Loucy (cell line): ENCODE results near the gene GOLGA7B.
A peak's percentile ranks its signal among the peaks of the same experiment; 100 is the strongest.

Source experiments
- H2AFZ ChIP-seq: fragments of 200-600 bp; sonication (generic); 2 replicates; pipeline ENCODE4 v1.6.0; 2016; ENCODE audit warnings: antibody characterized with exemption, mild to moderate bottlenecking, low read length, moderate library complexity
- H3F3A ChIP-seq: fragments of 200-600 bp; 2 replicates; pipeline ENCODE4 v1.6.0; 2016; ENCODE audit warnings: antibody characterized with exemption, low read depth, mild to moderate bottlenecking
- H3K27me3 ChIP-seq: fragments of 200-600 bp; sonication (generic); 2 replicates; pipeline ENCODE4 v1.6.1; 2014; ENCODE audit warnings: low read length, mild to moderate bottlenecking; ENCODE audit not compliant: insufficient read depth, poor library complexity, severe bottlenecking
- H3K36me3 ChIP-seq: fragments of 200-600 bp; sonication (generic); 2 replicates; pipeline ENCODE4 v1.6.1; 2016; ENCODE audit warnings: low read length; ENCODE audit not compliant: insufficient read depth
- H3K4me1 ChIP-seq: fragments of 200-600 bp; sonication (generic); 2 replicates; pipeline ENCODE4 v1.5.1; 2014; ENCODE audit warnings: low read length, mild to moderate bottlenecking; ENCODE audit not compliant: insufficient read depth, poor library complexity, severe bottlenecking
- H3K4me2 ChIP-seq: fragments of 200-600 bp; sonication (generic); 2 replicates; pipeline ENCODE4 v1.6.0; 2014; ENCODE audit warnings: antibody characterized with exemption, low read length, low read depth, mild to moderate bottlenecking; ENCODE audit not compliant: poor library complexity, severe bottlenecking
- H3K4me3 ChIP-seq: fragments of 200-600 bp; sonication (generic); 2 replicates; pipeline ENCODE4 v1.5.1; 2014; ENCODE audit warnings: low read length, mild to moderate bottlenecking, mixed read lengths; ENCODE audit not compliant: poor library complexity, severe bottlenecking
- H3K79me2 ChIP-seq: fragments of 200-600 bp; sonication (generic); 2 replicates; pipeline ENCODE4 v1.6.1; 2014; ENCODE audit warnings: low read length; ENCODE audit not compliant: insufficient read depth
- H3K9ac ChIP-seq: fragments of 200-600 bp; sonication (generic); 2 replicates; pipeline ENCODE4 v1.6.0; 2014; ENCODE audit warnings: mild to moderate bottlenecking, low read depth, low read length, moderate library complexity; ENCODE audit not compliant: poor library complexity, severe bottlenecking
- H3K9me2 ChIP-seq: fragments of 200-600 bp; sonication (generic); replicated peaks from 2 replicates; pipeline ENCODE4 v1.6.1; 2016; ENCODE audit warnings: low read depth, low read length, mixed read lengths
- H3K9me3 ChIP-seq: fragments of 200-600 bp; sonication (generic); 2 replicates; pipeline ENCODE4 v1.6.1; 2014; ENCODE audit warnings: mild to moderate bottlenecking, antibody characterized with exemption, low read length, low read depth; ENCODE audit not compliant: insufficient read depth
- H4K20me1 ChIP-seq: fragments of 200-600 bp; sonication (generic); 2 replicates; pipeline ENCODE4 v1.6.0; 2014; ENCODE audit warnings: antibody characterized with exemption, low read length, mild to moderate bottlenecking; ENCODE audit not compliant: insufficient read depth, poor library complexity, severe bottlenecking
- EZH2phosphoT487 ChIP-seq: fragments of 200-600 bp; IDR thresholded peaks from 2 replicates; pipeline ENCODE4 v1.6.1; 2018; ENCODE audit warnings: antibody characterized with exemption, mild to moderate bottlenecking, moderate library complexity, borderline replicate concordance
- TF ChIP-seq, protein P1 (sequence below): fragments of 200-600 bp; sonication (generic); conservative IDR thresholded peaks from 2 replicates; pipeline ENCODE4 v1.5.1; 2014; ENCODE audit warnings: mild to moderate bottlenecking, antibody characterized with exemption, low read length

The GOLGA7B gene

GRCh38 chr10:97849687-97850402 is at the start of gene GOLGA7B:
TSS of gene GOLGA7B (plus strand) at chr10:97849843. CDS start at chr10:97850304, 461 bp downstream.
- Histone ChIP-seq H3K79me2 (no peaks in the 10 kb centered on the region), H3K27me3 (no peaks in the 10 kb centered on the region), H2AFZ (peak within 1 kb of the TSS; percentile 74), H3K36me3 (no peaks in the 10 kb centered on the region), H4K20me1 (no peaks in the 10 kb centered on the region), H3K4me2 (peak within 1 kb of the TSS; percentile 72), H3K9me3 (no peaks in the 10 kb centered on the region), H3K9ac (no peak within 1 kb of the TSS), H3K4me1 (peaks cover 5% of the 10 kb centered on the region), H3K4me3 (peak within 1 kb of the TSS; percentile 73), H3K9me2 (no peaks in the 10 kb centered on the region), H3F3A (no peaks in the 10 kb centered on the region)
- TF ChIP-seq, protein P1, sequence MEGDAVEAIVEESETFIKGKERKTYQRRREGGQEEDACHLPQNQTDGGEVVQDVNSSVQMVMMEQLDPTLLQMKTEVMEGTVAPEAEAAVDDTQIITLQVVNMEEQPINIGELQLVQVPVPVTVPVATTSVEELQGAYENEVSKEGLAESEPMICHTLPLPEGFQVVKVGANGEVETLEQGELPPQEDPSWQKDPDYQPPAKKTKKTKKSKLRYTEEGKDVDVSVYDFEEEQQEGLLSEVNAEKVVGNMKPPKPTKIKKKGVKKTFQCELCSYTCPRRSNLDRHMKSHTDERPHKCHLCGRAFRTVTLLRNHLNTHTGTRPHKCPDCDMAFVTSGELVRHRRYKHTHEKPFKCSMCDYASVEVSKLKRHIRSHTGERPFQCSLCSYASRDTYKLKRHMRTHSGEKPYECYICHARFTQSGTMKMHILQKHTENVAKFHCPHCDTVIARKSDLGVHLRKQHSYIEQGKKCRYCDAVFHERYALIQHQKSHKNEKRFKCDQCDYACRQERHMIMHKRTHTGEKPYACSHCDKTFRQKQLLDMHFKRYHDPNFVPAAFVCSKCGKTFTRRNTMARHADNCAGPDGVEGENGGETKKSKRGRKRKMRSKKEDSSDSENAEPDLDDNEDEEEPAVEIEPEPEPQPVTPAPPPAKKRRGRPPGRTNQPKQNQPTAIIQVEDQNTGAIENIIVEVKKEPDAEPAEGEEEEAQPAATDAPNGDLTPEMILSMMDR: no peak
- TF ChIP-seq EZH2phosphoT487: no peak

GRCh38 chr10:97800474-97800873 is 49.2 kb upstream of the GOLGA7B start:
- H3K79me2 ChIP-seq: no peaks in the 10 kb centered on the region
- H3K4me1 ChIP-seq: peaks cover 9% of the 10 kb centered on the region
- H2AFZ ChIP-seq: no peak overlapping the region
- no peaks in the 10 kb centered on the region for H4K20me1 ChIP-seq
- H3K36me3 ChIP-seq: no peaks in the 10 kb centered on the region
- no peaks in the 10 kb centered on the region for H3K27me3 ChIP-seq
- TF ChIP-seq EZH2phosphoT487: no peak
- TF ChIP-seq, protein P1: no peak
- no peaks in the 10 kb centered on the region for H3F3A ChIP-seq
- no peaks in the 10 kb centered on the region for H3K9me2 ChIP-seq
- no peak overlapping the region for H3K4me3 ChIP-seq
- no peak overlapping the region for H3K9ac ChIP-seq
- no peaks in the 10 kb centered on the region; the same call in 1 of the 2 replicates for H3K9me3 ChIP-seq
- H3K4me2 ChIP-seq: no peak overlapping the region

DNA sequence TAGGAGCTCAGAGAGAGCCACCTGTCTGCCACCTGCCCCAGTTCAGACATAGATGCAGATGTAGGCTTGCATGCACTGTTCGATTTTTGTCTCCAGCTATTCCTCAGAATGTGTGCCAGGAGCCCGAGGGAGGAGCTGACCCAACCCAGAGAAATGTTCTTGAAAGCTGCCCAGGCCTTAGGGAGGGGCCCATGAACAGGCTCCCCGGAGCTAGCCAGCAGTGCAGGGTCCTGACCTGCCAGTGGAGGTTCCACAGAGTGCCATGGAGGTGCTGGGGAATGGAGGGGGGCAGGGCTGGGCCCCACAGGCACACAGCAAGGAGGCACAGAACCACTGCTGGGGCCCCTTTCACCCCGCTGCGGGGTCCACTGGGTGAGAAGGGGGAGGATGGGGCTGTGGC is 48.2 kb upstream of the GOLGA7B start:
- no peak overlapping the region for H3K4me3 ChIP-seq
- H2AFZ ChIP-seq: no peak overlapping the region
- no peak overlapping the region for H3K4me2 ChIP-seq
- H3K36me3 ChIP-seq: no peaks in the 10 kb centered on the region
- no peak overlapping the region for H3K9ac ChIP-seq
- no peaks in the 10 kb centered on the region for H3K27me3 ChIP-seq
- H3F3A ChIP-seq: no peaks in the 10 kb centered on the region
- H4K20me1 ChIP-seq: no peaks in the 10 kb centered on the region
- TF ChIP-seq, protein P1: no peak
- TF ChIP-seq EZH2phosphoT487: no peak
- H3K79me2 ChIP-seq: no peaks in the 10 kb centered on the region
- H3K4me1 ChIP-seq: peaks cover 6% of the 10 kb centered on the region
- no peaks in the 10 kb centered on the region; the same call in 1 of the 2 replicates for H3K9me3 ChIP-seq
- H3K9me2 ChIP-seq: no peaks in the 10 kb centered on the region
